ENCODE data around the gene ADI1. TPM values are rescaled to one million over a fixed set of nuclear protein-coding genes. Genes with fewer than 3 reads are reported as not detected.

The ADI1 gene
- total and polyA plus RNA-seq, 2 of the 8 experiments (the other 6 are each of a cell fraction or from before 2014, with no cell fraction given), result 12.2 to 40.2 TPM

DNA sequence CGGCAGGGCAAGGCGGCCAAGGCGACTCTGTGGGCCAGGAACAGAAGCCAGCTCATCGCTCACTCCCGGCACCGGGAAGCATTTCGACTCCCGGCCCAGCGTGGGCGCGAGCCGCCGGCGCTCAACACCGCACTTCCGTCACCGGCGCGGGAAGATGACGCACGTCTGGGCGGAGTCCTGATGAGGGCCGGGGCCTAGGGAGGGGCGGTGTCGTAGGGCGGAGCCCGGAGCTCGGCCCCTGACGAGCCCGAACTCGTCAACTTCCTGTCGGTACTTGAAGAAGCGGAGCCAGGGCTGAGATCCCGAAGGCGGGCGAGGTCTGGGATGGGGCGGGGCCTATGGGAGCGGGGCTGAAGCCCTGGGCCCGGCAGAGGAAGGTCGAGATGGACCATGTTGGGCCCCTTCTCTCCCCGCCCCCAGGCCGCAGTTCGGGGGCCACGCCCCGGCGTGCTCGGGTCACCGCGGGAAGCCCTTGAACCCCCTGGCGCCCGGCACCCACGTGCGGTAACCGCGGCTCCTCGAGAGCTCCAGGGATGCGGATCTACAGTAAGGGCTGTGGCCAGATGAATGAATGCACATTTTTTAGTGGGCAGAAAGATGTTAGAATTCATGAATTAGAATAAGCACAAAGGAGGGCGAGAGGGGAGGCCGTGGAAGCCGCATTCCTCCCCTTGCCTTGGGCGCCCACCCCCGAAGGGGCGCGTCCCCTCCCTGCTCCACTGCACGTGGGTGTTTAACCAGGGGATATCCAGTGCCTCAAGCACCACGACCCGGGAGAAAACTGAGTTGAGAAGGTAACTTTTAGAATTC is 39.1 kb upstream of the ADI1 start, which contains the start of gene RNASEH1 (continued):
- peak; percentile 92 for TF ChIP-seq TBP (IDR thresholded peaks at IDR 0.05; ENCODE audit: low read depth, low read length)
- TF ChIP-seq KDM4A (IDR thresholded peaks at IDR 0.05; ENCODE audit: low read depth, low read length, severe bottlenecking), result peak; percentile 90
- TF ChIP-seq SAP30 (IDR thresholded peaks at IDR 0.05; ENCODE audit: insufficient read depth, insufficient replicate concordance, low read length), result no peak
- TF ChIP-seq SP1 (IDR thresholded peaks at IDR 0.05; ENCODE audit: low read depth, low read length), result no peak; the same call in none of the 2 replicates
- TF ChIP-seq POU5F1 (IDR thresholded peaks at IDR 0.05; ENCODE audit: low read depth, low read length), result no peak
- TF ChIP-seq BCL11A (IDR thresholded peaks at IDR 0.05; ENCODE audit: low read depth in 2 of 2, low read length in 2 of 2), result no peak
- TF ChIP-seq CREB1 (IDR thresholded peaks at IDR 0.05), result peak; percentile 99
- TF ChIP-seq POLR2AphosphoS5 (IDR thresholded peaks at IDR 0.05; ENCODE audit: low read depth, low read length), result peak; percentile 91
- TF ChIP-seq POLR2A (IDR thresholded peaks at IDR 0.05; ENCODE audit: control extremely low read depth in 1 of 2, low read depth in 2 of 2, low read length in 2 of 2), result peak; percentile 86 to 89; a peak in 2 of 3 replicates
- peak; percentile 71 for TF ChIP-seq EGR1 (IDR thresholded peaks at IDR 0.05; ENCODE audit: borderline replicate concordance, low read depth, low read length)
- TF ChIP-seq CHD1 (IDR thresholded peaks at IDR 0.05; ENCODE audit: low read depth, low read length), result no peak
- TF ChIP-seq NANOG (IDR thresholded peaks at IDR 0.05; ENCODE audit: insufficient read depth, low read depth, low read length, poor library complexity, severe bottlenecking), result no peak
- TF ChIP-seq RAD21 (IDR thresholded peaks at IDR 0.05 in 1 of 2, conservative IDR thresholded peaks at IDR 0.05 in 1 of 2; ENCODE audit: low read depth in 2 of 2, low read length in 2 of 2), result no peak
- 0 out of 2 replicates have a peak, but pooled peaks have one; percentile 10 for TF ChIP-seq BACH1 (IDR thresholded peaks at IDR 0.05; ENCODE audit: low read length)
- TF ChIP-seq, protein P1, sequence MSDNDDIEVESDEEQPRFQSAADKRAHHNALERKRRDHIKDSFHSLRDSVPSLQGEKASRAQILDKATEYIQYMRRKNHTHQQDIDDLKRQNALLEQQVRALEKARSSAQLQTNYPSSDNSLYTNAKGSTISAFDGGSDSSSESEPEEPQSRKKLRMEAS (IDR thresholded peaks at IDR 0.05), result peak; percentile 81
- TF ChIP-seq JUND (IDR thresholded peaks at IDR 0.05; ENCODE audit: low read length), result no peak; the same call in 1 of the 2 replicates
- no peak for TF ChIP-seq CBX8 (IDR thresholded peaks at IDR 0.05; ENCODE audit: borderline replicate concordance, low read depth, low read length)
- peak; percentile 87 for TF ChIP-seq KDM5A (IDR thresholded peaks at IDR 0.05; ENCODE audit: low read length)
- no peak for TF ChIP-seq ZNF274 (IDR thresholded peaks at IDR 0.05; ENCODE audit: borderline replicate concordance, extremely low read depth, low read length)
- TF ChIP-seq SIX5 (IDR thresholded peaks at IDR 0.05; ENCODE audit: low read depth, low read length), result no peak
- no peak for TF ChIP-seq TCF12 (IDR thresholded peaks at IDR 0.05; ENCODE audit: low read depth, low read length)
- TF ChIP-seq, protein P2, sequence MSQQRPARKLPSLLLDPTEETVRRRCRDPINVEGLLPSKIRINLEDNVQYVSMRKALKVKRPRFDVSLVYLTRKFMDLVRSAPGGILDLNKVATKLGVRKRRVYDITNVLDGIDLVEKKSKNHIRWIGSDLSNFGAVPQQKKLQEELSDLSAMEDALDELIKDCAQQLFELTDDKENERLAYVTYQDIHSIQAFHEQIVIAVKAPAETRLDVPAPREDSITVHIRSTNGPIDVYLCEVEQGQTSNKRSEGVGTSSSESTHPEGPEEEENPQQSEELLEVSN (IDR thresholded peaks at IDR 0.05), result peak; percentile 61; the same call in 1 of the 2 replicates
- peak; percentile 82 for TF ChIP-seq TAF7 (optimal IDR thresholded peaks at IDR 0.05; ENCODE audit: borderline replicate concordance, low read depth, low read length)
- 0 out of 2 replicates have a peak, but pooled peaks have one; percentile 8 for TF ChIP-seq KDM1A (IDR thresholded peaks at IDR 0.05; ENCODE audit: borderline replicate concordance, low read length)

Data from H1 (cell line).